SK-N-SH treated with all-trans-retinoic acid at 6 μM for 48 hours (cell line): ENCODE data around the gene PHOSPHO1.
"Not testable (repeated sequence)": the region's sequence is repeated elsewhere in the genome, so short reads cannot be mapped to it uniquely, and the experiment has no call there.

Experiments
- ATAC-seq: fragments of 200-7000 bp; cut with Tn5 transposase; 3 replicates; pipeline ENCODE4 v1.9.1; 2020; ENCODE audit warnings: mild to moderate bottlenecking, moderate library complexity
- BACH2 ChIP-seq: fragments of 250-450 bp; sonication (Bioruptor Pico); IDR thresholded peaks from 2 replicates; pipeline ENCODE4 v1.9.0; 2021; ENCODE audit warnings: mild to moderate bottlenecking, borderline replicate concordance
- CSDC2 ChIP-seq: fragments of 250-450 bp; sonication (Bioruptor Pico); IDR thresholded peaks from 2 replicates; pipeline ENCODE4 v1.5.0; 2020; ENCODE audit warnings: mild to moderate bottlenecking, moderate library complexity
- ESRRG ChIP-seq: fragments of 250-450 bp; sonication (Bioruptor Pico); IDR thresholded peaks from 2 replicates; pipeline ENCODE4 v1.6.1; 2021; ENCODE audit warnings: mild to moderate bottlenecking
- GLIS3 ChIP-seq: fragments of 250-450 bp; sonication (Bioruptor Pico); IDR thresholded peaks from 2 replicates; pipeline ENCODE4 v1.5.0; 2020; ENCODE audit warnings: mild to moderate bottlenecking, moderate library complexity
- OSR1 ChIP-seq: fragments of 250-450 bp; sonication (Bioruptor Pico); IDR thresholded peaks from 2 replicates; pipeline ENCODE4 v1.8.0; 2022; ENCODE audit warnings: moderate library complexity, mild to moderate bottlenecking, inconsistent platforms
- PPARA ChIP-seq: fragments of 250-450 bp; sonication (Bioruptor Pico); IDR thresholded peaks from 2 replicates; pipeline ENCODE4 v1.5.0; 2020; ENCODE audit warnings: mild to moderate bottlenecking, borderline replicate concordance
- RARB ChIP-seq: fragments of 250-450 bp; sonication (Bioruptor Pico); IDR thresholded peaks from 2 replicates; pipeline ENCODE4 v1.8.0; 2021; ENCODE audit warnings: mild to moderate bottlenecking, moderate library complexity
- SNAI2 ChIP-seq: fragments of 250-450 bp; sonication (Bioruptor Pico); IDR thresholded peaks from 2 replicates; pipeline ENCODE4 v1.5.0; 2020; ENCODE audit warnings: mild to moderate bottlenecking, moderate library complexity
- TCF4 ChIP-seq: fragments of 250-450 bp; sonication (Bioruptor Pico); IDR thresholded peaks from 2 replicates; pipeline ENCODE4 v1.8.0; 2021; ENCODE audit warnings: mild to moderate bottlenecking, moderate library complexity, borderline replicate concordance
- TOX ChIP-seq: fragments of 250-450 bp; sonication (Bioruptor Pico); IDR thresholded peaks from 2 replicates; pipeline ENCODE4 v1.8.0; 2021; ENCODE audit warnings: mild to moderate bottlenecking, moderate library complexity, borderline replicate concordance
- TSHZ2 ChIP-seq: fragments of 250-450 bp; sonication (Bioruptor Pico); IDR thresholded peaks from 2 replicates; pipeline ENCODE4 v1.5.0; 2020; ENCODE audit warnings: mild to moderate bottlenecking, moderate library complexity
- ZC3H10 ChIP-seq: fragments of 250-450 bp; sonication (Bioruptor Pico); IDR thresholded peaks from 2 replicates; pipeline ENCODE4 v1.5.1; 2021; ENCODE audit warnings: mild to moderate bottlenecking, moderate library complexity
- ZFP3 ChIP-seq: fragments of 250-450 bp; sonication (Bioruptor Pico); IDR thresholded peaks from 2 replicates; pipeline ENCODE4 v1.5.0; 2020; ENCODE audit warnings: mild to moderate bottlenecking, moderate library complexity
- ZFP30 ChIP-seq: fragments of 450-650 bp; formaldehyde crosslinking; IDR thresholded peaks from 2 replicates; pipeline ENCODE4 v1.5.0; 2022; ENCODE audit warnings: mild to moderate bottlenecking, moderate library complexity
- ZNF565 ChIP-seq: fragments of 450-650 bp; formaldehyde crosslinking; conservative IDR thresholded peaks from 2 replicates; pipeline ENCODE4 v1.5.0; 2020; ENCODE audit warnings: low read depth, mild to moderate bottlenecking, moderate library complexity
- ZNF70 ChIP-seq: fragments of 450-650 bp; formaldehyde crosslinking; IDR thresholded peaks from 2 replicates; pipeline ENCODE4 v1.5.0; 2020; ENCODE audit warnings: mild to moderate bottlenecking, moderate library complexity
- ZNF8 ChIP-seq: fragments of 450-650 bp; formaldehyde crosslinking; IDR thresholded peaks from 2 replicates; pipeline ENCODE4 v1.5.0; 2020; ENCODE audit warnings: mild to moderate bottlenecking, moderate library complexity
- TF ChIP-seq, protein P1 (sequence below): fragments of 250-450 bp; sonication (Bioruptor Pico); IDR thresholded peaks from 2 replicates; pipeline ENCODE4 v1.5.1; 2020; ENCODE audit warnings: low read depth, mild to moderate bottlenecking, moderate library complexity
- TF ChIP-seq, protein P2 (sequence below): fragments of 250-450 bp; sonication (Bioruptor Pico); IDR thresholded peaks from 2 replicates; pipeline ENCODE4 v1.5.1; 2021; ENCODE audit warnings: mild to moderate bottlenecking, moderate library complexity
- TF ChIP-seq, protein P3 (sequence below): fragments of 250-450 bp; sonication (Bioruptor Pico); IDR thresholded peaks from 2 replicates; pipeline ENCODE4 v1.8.0; 2021; ENCODE audit warnings: low read depth, mild to moderate bottlenecking, moderate library complexity, borderline replicate concordance

The PHOSPHO1 gene

DNA sequence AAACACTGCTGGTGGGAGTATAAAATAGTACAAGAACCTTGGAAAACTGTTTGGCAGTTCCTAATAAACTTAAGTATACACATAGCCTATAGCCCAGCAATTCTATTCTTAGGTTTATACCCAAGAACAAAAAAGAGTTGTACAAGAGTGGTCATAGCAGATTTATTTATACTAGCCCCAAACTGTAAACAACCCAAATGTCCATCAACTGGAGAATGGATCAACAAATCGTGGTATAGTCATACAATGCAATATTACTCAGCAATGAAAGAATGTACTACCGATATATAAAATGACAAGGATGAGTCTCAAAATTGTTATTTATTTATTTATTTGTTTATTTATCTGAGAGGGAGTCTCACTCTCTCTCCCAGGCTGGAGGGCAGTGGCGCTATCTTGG lies 43.3 kb downstream of the PHOSPHO1 start:
- no peak for TF ChIP-seq ZFP3 (CRISPR knock-in tag)
- TF ChIP-seq CSDC2 (CRISPR knock-in tag) = no peak
- TF ChIP-seq BACH2 (CRISPR knock-in tag) = no peak
- no peak for TF ChIP-seq GLIS3 (CRISPR knock-in tag)
- no peak for TF ChIP-seq OSR1
- no peak for TF ChIP-seq ZNF70 (CRISPR knock-in tag)
- TF ChIP-seq ZNF565 (CRISPR knock-in tag) = no peak
- no peak for ATAC-seq

DNA sequence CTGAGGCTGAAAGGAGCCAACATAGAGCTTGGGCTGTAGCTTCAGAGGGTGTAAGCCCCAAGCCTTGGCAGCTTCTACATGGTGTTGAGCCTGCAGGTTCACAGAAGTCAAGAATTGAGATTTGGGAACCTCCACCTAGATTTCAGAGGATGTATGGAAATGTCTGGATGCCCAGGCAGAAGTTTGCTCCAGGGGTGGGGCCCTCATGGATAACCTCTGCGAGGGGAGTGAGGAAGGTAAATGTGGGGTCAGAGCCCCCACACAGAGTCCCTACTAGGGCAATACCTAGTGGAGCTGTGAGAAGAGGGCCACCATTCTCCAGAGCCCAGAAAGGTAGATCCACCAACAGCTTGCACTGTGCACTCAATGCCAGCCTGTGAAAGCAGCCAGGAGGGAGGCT lies 45.2 kb downstream of the PHOSPHO1 start:
- not testable (repeated sequence) for ATAC-seq

- not testable (repeated sequence) for ATAC-seq
Measured at GRCh38 chr17:49184522-49184921, 46.1 kb downstream of the PHOSPHO1 start.

DNA sequence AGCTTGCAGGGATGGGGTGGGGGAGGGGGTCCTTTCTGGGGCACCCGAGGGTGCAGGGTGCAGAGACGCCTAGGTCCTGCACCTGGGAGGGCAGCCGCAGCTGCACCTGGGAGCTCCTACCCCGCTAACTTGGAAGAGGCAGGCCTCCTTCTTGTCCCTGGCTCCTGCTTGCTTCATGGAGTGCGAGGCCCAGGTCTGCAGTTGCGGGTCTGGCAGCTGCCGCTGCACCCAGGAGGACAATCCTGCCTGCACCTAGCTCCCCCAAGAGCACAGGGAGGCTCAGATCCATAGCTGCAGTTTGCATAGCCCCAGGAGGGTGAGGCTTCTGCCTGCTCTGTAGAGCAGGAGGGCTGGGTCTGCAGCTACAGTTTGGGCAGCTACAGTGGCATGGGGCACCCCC lies 46.8 kb downstream of the PHOSPHO1 start:
- no peak for ATAC-seq

GRCh38 chr17:49183341-49183740 lies 47.2 kb downstream of the PHOSPHO1 start:
- TF ChIP-seq ESRRG (CRISPR knock-in tag) (no peak), PPARA (no peak), ZNF8 (CRISPR knock-in tag) (no peak), TOX (CRISPR knock-in tag) (no peak), CSDC2 (CRISPR knock-in tag) (no peak), SNAI2 (CRISPR knock-in tag) (no peak), ZFP3 (CRISPR knock-in tag) (no peak), RARB (CRISPR knock-in tag) (no peak), ZFP30 (CRISPR knock-in tag) (no peak)
- TF ChIP-seq, protein P1, sequence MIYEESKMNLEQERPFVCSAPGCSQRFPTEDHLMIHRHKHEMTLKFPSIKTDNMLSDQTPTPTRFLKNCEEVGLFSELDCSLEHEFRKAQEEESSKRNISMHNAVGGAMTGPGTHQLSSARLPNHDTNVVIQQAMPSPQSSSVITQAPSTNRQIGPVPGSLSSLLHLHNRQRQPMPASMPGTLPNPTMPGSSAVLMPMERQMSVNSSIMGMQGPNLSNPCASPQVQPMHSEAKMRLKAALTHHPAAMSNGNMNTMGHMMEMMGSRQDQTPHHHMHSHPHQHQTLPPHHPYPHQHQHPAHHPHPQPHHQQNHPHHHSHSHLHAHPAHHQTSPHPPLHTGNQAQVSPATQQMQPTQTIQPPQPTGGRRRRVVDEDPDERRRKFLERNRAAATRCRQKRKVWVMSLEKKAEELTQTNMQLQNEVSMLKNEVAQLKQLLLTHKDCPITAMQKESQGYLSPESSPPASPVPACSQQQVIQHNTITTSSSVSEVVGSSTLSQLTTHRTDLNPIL (CRISPR knock-in tag) = no peak
- TF ChIP-seq, protein P2, sequence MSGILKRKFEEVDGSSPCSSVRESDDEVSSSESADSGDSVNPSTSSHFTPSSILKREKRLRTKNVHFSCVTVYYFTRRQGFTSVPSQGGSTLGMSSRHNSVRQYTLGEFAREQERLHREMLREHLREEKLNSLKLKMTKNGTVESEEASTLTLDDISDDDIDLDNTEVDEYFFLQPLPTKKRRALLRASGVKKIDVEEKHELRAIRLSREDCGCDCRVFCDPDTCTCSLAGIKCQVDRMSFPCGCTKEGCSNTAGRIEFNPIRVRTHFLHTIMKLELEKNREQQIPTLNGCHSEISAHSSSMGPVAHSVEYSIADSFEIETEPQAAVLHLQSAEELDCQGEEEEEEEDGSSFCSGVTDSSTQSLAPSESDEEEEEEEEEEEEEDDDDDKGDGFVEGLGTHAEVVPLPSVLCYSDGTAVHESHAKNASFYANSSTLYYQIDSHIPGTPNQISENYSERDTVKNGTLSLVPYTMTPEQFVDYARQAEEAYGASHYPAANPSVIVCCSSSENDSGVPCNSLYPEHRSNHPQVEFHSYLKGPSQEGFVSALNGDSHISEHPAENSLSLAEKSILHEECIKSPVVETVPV (CRISPR knock-in tag) = no peak
- TF ChIP-seq, protein P3, sequence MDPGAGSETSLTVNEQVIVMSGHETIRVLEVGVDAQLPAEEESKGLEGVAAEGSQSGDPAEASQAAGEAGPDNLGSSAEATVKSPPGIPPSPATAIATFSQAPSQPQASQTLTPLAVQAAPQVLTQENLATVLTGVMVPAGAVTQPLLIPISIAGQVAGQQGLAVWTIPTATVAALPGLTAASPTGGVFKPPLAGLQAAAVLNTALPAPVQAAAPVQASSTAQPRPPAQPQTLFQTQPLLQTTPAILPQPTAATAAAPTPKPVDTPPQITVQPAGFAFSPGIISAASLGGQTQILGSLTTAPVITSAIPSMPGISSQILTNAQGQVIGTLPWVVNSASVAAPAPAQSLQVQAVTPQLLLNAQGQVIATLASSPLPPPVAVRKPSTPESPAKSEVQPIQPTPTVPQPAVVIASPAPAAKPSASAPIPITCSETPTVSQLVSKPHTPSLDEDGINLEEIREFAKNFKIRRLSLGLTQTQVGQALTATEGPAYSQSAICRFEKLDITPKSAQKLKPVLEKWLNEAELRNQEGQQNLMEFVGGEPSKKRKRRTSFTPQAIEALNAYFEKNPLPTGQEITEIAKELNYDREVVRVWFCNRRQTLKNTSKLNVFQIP (CRISPR knock-in tag) = no peak
- TF ChIP-seq, all 23 proteins: peak for 0
- ATAC-seq = no peak

More for the DNA sequence above, 46.8 kb downstream of the PHOSPHO1 start:
- TF ChIP-seq SNAI2 (CRISPR knock-in tag) (no peak), TCF4 (CRISPR knock-in tag) (no peak), OSR1 (no peak)

GRCh38 chr17:49180998-49181635 lies 49.5 kb downstream of the PHOSPHO1 start:
- ATAC-seq = no peak

More at GRCh38 chr17:49180998-49181635, 49.5 kb downstream of the PHOSPHO1 start:
- TF ChIP-seq, protein P1 (CRISPR knock-in tag) = no peak
- TF ChIP-seq SNAI2 (CRISPR knock-in tag) (no peak), ZC3H10 (CRISPR knock-in tag) (no peak), TSHZ2 (CRISPR knock-in tag) (no peak), GLIS3 (CRISPR knock-in tag) (no peak), RARB (CRISPR knock-in tag) (no peak)
- TF ChIP-seq, protein P3 (CRISPR knock-in tag) = no peak
- TF ChIP-seq, all 23 proteins: peak for 0
